ENCODE results near the gene TIAM1.
A peak's percentile ranks its signal among the peaks of the same experiment; 100 is the strongest.

The TIAM1 gene

DNA sequence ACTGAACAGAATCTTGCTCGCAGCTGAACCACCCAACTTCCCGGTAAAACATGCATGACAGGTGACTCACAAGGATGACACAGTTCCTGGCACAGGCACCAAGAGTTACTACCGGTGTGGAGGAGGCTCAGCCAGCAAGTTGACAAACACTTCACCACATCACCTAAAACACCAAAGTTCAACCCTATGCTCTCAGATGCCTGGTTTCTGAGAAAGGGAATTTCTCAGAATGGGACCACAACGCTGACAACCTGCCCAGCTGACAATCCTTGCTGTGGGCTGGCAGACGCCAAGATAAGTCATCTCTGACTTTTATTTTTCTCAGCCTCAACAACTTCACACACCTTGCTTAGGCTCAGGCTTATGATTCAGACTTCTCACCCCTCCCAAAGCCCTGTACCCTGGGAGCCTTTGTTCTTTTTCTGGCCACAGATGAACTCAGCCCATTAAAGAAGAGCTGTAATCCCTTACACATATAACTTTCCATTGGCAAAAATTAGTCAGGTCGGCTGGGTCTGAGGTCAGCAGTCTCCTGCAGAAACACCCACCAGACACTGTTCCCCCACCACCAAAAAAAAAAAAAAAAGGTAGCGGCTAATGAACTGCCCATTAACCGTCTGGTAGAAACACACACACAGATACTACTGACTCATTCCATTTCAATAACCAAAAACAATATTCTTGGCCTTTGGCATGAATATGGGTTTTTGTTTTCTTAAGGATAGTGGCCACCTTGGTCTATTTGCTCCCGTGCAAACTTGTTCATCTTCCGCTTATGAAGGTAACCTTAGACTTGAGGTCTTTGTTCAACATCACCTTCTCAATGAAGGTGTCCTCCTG, 10.8 kb upstream of the TIAM1 start:
- no peak for DNase-seq

DNA sequence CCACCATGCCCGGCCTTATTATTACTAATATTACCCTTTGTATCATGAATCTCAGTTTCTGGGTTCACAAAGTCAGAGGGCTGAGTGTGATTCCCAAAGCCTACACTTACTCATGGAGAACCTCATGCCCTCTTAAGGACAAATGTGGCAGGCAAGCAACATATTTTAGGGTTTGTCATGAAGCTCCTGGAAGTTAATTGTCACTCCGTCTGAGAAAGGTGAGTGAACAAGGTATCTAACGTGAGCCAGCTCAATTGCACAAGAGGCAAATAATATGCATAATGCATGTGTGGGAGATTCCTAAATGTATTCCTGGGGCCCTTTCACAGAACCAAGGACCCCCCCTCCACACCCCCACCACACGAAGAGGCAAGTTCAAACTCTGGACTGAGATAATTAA, 10.1 kb upstream of the TIAM1 start:
- DNase-seq, result no peak

DNA sequence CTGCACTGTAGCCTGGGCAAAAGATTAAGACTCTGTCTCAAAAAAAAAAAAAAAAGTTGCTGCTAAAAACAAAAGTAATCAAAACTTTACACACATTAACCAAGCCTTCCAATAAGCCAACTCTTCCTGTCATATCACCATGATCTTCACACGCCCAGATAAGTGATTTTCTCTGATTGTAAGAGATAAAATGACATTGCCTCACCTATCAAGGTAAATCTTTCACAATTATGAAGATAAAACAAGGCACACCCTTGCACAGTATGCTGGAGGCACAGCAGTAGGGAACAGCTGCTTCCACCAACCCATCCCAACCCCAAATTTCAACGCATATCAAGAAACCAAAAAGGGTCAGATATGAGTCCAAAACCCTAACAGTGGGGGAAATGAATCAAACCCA, 8.8 kb upstream of the TIAM1 start:
- DNase-seq, result no peak

DNA sequence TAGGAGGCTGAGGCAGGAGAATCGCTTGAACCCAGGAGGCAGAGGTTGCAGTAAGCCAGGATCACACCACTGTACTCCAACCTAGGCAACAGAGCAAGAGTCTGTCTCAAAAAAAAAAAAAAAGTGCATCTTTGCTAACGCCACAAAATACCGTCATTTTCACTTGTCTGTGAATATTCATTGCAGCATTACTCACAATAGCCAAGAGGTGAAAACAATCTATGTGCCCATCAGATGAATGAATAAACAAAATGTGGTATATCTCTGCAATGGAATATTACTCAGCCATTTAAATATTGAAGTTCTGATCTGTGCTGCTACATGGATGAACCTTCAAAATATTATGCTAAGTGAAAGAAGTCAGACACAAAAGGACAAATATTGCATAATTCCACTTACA, 7.9 kb upstream of the TIAM1 start:
- no peak for DNase-seq

DNA sequence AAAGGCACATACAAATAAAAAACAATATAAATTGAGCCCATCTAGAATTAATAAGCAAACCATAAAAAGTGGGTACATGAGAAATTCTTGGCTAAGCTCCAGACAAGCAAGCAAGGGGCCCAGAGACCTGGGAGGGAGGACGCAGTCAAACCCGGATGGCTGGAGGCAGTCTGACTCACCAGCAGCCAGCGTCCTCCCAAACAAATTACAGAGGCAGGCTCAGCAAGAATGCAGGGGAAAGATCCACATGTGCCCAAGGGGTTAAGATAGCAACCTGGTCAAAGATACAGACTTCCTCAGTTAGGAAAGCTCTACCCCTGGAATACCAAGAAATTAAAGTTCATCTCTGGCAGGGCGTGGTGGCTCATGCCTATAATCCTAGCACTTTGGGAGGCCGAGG, 7.4 kb upstream of the TIAM1 start:
- no peak for DNase-seq

DNA sequence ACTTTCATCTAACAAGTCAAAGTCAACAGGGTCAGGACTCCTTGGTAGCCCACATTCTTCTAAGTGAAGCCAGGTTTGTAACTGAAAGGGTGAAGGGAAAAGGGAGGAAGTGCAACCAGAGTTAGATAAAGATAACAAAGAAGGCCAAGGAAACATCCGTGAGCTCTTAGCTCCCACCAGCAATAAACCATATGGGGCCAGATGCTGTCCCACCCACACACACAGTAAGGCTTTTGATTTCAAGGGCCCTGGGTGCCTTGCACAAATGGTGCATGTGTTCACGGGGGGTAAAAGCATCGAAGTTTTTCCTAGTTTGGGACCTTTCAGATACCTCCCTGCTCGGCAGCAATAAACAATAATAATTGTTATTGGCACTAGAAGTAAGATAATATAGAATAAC, 5.1 kb upstream of the TIAM1 start:
- no peak for DNase-seq

DNA sequence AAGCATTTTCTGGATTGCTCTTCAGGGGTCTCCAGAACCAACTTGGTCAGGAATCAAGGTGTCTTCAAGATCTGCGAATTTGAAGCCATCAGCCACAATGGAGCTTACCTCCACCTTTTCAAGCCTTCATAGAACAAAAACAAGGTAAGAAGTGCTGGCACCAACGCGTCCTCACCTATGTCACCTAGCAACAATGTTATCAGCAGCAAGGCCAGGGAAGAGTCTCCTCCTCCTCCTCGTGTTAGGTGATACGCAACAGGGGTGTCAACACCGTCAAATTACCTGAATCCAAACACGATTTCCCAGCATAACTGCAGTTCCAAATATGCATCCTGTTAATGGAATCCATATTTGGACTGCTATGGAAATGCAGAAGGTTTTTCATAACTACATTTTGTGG, 4.1 kb upstream of the TIAM1 start:
- peak; percentile 24 for DNase-seq

DNA sequence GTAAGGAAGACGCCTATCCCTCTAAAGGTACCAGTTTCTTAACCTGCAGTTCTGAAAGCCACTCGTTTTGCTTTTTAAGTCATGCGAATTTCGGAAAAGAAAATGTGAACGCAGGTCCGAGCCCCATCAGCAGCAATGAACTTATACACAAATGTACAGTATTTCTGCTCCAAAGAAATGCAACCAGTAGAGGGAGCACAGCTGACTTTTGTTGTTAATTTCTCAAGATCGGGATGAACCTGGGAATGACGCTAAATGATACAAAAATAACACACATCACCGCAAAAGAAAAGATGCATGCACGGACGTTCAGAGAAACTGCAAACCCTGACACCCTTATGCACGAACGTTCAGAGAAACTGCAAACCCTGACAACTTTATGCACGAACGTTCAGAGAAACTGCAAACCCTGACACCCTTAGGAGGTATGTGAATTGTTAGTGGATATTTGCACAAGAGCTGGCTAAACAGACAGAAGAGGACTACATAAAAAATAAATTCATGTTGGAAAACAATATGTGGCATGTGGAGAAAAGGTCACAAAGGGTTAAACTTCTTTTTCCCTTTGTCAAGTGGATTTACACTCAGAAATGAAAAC, 3.5 kb upstream of the TIAM1 start:
- no peak for DNase-seq

DNA sequence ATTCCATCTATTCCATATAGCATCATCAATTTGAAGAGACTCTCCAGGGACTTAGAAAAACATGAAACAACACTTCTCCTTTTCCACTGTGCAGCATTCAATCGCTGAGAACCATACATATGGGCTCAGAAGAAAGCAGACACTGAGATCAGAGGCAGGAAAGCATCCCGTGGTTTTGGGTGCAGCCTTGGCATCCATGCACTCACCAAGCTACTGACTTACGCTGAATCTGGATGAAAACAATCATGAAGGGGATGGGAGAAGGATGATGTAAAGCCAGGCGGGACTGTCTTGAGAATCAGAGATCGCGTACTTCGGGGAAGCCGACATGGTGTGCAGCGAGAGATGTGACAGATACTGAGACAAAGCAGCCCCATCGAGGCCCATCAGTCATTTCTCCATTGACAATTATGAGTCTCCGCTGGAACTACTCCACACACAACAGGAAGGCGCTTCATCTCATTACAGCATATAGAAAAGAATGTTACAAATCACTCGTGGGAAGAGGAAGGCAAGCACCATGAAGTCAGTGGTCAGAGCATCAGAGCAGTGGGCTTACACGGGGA, 2.3 kb upstream of the TIAM1 start:
- no peak for DNase-seq

DNA sequence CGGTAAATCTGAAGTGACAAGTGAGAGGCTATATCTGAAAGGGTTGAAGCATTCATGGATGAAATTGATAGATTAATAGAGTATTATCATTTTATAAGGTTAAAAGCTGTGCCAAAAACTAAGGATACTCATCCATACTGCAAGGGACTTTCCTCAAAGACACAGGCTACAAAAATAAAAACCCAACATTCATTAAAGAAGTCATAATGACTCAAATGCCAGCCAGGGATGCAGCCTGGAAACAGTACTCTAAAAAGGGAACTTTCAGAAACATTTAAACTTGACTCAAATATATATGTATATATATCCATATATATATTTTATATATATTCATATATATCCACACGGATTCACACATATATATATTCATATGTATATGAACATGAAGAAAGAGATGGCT, 1.1 kb upstream of the TIAM1 start:
- no peak for DNase-seq

DNA sequence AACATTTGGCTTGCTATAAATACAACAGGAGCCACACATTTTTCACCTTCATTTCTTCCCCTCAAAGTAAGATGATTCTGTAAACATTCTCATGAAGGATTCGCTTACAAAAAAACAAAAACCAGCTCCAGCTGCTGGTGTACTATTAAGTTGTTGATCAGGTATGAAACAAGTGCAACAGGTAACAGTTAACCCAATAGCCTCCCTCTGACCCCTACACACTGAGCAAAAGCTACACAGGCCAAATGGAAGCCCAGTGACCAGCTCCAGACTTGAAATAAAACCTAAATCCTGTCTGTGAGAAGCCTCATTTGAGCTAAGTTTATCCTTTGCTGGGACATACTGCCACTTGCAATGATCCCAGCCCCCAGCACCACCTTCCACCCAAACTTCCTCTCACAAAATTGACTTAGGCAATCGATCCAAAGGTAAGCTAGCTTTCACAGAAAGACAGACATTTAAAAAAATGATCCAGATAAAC, 991 bp downstream of the TIAM1 start:
- DNase-seq, result no peak

DNA sequence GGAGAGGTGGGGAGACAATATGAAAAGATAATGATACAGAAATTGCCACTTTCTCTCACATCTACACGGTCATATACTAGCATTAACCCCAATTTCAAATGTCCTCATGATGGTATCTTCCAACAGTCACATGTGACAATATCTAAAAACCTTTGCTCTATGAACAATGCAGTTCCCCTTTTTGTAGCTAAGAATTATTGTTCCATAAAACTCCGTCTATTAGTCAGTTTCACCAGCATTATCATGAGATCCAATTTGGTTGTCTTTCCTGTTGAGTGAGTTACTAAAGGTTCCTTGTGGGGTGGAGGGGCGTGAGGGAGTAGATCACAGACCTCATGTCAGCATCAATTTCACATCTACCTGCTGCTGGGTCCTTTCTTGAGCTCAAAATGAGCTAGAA, 1.7 kb downstream of the TIAM1 start:
- DNase-seq, result no peak

DNA sequence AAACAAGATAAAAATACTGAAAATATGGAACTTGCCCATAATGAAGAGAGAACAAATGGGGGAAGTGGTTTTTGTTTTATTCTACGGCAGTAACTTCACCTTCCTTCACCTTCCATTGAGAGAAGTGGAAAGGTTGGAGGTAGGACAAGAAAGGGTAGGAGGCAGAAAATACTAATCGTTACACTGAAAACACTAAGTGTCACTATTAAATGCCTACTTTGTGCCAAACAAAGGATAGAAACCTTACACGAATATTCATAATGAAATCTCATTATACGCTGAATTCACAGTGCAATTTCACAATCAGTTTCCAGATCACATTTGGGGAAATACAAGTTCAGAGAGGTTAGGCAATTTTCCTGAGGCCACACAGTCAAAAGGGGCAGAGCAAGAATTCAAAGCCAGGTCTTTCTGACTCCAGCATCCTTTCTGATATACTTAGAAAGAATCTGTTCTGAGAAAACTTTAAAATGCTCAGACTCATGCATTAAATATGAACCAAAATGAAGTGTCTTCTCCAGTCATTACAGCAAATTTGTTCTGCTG, 3.0 kb downstream of the TIAM1 start:
- no peak for DNase-seq

DNA sequence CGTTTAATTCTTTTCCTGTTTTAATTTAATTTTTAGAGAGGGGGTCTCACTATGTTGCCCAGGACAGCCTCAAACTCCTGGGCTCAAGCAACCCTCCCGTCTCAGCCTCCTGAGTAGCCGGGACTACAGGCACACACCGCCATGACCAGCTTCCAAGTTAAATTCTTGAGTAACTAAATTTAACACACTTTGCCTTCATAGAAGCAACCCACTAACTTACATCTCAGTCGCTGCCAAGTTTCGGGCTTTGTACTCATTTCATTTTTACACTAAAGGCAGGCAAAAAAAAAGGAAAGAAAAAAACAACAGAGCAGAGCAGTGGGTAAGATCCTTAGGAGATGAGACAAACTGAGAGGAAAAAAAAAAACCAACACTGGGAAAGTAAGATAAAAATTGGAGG, 3.5 kb downstream of the TIAM1 start:
- no peak for DNase-seq

DNA sequence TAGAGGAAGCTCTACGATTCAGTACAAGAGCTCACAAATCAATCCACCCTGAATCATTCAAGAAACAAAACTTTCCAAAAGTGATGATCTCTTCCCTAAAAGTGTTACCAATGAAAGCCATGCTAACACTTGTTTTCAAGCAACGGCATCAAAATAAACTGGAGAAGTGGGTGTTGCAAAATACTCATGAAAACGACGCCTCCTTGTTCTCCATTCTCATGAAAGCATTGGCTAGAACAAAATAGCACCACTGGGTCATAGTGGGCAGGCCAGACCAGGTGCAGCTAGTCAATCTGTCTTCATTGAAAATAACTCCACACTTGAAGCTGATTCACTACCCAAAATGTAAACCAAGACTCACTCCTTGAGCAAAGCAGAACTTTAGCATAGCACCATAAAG, 4.3 kb downstream of the TIAM1 start:
- DNase-seq, result no peak

DNA sequence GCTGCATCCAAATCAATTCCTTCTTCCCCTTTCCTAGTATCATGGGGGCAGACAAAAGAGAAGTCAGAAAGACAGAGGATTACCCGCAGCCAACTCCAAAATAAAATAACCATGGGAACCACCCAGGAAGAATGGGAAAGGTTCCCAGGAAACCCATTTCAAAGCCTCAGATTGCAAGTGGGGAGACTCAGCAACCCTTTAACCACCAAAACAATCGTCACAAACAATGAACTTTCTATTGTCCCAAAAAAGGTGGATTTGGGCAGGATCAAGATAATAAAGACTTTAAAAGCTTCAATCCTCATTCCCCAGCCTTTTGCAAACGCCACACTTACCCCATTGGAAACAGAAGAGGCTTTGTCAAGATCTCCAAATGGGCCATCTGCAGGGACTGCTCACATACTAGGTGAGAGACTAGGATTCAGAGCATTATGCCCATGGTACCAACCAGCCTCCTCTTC, 5.1 kb downstream of the TIAM1 start:
- DNase-seq, result no peak

DNA sequence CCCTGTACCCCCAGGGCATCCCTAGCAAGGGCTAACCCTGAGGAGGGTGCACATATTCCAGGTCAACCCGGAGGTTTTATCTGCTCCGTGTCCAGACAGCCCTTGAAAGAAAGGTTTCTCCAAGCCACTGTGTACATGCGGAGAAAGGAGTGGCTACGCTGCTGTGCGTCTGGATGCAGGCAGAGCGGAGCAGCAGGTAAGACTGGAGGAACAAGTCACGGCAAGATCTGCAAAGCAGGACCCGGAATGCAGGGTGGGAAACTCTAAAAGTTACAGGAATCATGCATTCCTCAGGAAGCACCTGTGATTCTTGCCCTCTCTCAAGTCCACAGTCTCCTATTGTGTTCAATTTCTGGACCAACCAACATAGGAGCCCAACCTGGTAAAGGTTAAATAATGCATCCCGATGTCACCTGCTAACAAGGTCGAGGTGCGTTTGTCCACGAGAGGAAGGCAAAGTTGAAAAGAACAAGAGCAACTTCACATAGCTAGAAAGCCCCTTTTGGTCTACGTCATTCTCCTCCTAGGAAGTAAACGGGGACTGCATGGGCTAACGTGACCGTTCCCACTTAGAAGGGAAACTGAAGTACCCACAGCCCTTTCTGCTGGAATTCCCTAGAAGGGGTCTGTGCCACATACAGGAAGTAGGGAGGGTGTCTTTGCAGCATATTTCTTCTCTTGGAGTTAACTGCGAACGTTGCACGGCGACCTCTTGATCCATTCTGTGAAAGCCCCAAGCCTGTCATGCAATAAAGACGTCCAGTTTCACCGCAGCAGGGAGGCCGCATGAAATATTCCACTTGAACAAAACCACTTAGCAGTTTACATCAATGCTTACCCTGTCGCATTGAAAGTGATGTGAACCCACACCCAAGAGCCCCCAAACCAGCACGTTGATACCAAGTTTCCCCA, 5.8 kb downstream of the TIAM1 start:
- no peak for DNase-seq

DNA sequence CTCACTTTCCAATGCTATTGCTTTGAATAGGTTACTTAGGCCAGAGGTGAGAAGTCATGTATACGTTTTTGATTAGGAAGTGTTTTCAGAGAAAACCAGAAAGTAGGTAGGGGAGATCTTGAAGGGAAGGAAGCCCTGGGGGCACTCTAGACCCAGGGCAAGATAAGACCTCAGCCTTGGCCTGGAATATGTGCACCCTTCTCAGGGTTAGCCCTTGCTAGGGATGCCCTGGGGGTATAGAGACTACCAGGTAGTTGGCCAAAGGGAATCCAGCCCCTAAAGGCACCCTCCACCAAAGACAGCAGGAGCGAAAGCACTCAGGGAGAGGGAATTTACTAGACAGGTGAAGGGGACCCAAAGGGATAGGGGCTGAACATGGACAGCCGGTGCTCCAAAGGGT, 7.0 kb downstream of the TIAM1 start:
- DNase-seq, result no peak

DNA sequence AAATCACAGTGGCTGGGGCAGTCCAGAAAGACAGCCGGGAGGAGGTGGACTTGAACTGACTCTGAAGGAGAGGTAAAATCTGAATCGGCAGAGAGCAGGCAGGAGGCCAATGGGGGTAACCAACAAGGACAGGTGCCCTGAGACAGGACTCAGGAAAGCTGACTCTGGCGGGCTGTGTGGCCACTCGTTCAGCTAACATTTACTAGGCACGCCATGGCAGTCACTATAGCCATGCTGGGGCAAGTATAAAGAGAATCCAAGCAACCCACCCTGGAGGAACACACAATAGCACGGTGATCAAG, 7.4 kb downstream of the TIAM1 start:
- DNase-seq, result no peak

DNA sequence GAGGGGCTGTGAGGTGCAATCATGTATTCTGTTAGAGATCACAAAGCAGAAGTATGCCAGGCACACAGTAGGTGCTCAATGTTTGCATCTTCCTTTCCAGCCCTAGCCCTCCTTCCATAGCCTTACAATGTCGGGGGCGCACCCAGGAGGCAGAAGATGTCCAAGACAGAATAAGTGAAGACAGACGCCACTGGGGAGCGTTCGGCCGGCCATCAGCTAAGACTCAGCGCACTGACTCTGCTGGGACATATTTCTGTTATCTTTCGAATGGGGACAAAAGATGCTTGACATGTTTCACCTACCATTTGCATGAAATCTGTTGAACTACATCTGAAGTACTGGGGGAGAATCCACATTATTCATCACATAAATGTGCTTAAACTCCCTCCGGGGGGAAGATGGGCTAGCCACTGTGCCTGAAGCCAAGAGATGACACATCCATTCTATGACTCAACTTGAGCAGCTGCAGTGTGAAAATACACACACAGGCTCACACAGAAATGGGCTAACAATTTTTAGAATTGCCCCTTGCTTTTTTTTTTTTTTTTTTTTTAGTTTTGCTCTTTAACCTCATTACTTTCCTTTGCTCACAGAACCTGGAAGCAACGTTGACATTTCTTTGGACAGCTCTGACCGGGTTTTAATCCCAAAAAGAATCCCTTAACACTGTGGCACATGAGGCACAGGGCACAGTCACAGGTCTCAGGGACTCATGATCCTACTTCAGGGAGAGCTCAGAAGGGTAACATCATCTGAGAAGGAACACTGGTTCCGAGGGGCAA, 7.9 kb downstream of the TIAM1 start:
- DNase-seq, result no peak

DNA sequence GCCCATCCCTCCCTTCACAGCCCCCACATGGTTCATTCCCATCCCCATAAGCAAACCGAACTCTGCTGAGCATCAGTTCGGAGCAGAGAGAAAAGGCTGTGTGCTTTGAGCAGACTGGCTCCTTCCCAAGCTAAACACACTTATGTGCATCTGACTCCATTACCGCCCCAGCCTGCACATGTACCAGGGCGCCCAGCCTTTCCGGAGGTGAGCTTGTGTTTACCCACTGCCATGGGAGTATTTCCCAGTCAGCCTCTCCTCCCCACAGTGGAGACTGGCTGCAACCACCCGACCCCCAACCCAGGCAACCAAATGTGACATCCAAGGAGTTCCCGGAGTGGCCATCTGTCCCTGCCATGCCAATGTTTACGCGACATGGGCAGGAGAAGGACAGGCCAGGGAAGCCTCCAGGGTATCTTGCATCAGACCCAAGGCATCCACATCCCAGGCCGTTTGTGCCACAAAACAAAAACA, 9.4 kb downstream of the TIAM1 start:
- peak; percentile 7 for DNase-seq

DNA sequence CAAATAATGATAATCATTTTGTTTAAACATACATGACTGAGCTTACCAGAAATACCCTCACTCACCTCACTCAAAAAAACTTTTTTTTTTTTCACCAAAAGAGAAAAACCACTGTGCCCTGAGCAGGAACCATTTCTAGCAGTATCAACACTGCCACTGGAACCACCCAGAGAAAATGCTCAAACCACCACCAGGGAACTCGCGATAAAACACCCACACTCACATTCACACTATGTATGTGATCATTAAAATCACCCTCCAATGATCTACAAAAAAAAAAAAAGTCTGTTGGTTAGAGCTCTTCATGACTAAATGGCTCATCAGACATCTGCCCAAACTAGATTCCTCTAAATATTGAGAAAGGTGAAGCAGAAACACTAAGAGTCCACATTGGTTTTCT, 11.5 kb downstream of the TIAM1 start:
- no peak for DNase-seq
